ENCODE measurements around the gene CPXM2. TPM values are rescaled to one million over a fixed set of nuclear protein-coding genes. Genes with fewer than 3 reads are reported as not detected.

CPXM2 gene
- total RNA-seq, 1 experiment from 2014 or later, result not detected

DNA sequence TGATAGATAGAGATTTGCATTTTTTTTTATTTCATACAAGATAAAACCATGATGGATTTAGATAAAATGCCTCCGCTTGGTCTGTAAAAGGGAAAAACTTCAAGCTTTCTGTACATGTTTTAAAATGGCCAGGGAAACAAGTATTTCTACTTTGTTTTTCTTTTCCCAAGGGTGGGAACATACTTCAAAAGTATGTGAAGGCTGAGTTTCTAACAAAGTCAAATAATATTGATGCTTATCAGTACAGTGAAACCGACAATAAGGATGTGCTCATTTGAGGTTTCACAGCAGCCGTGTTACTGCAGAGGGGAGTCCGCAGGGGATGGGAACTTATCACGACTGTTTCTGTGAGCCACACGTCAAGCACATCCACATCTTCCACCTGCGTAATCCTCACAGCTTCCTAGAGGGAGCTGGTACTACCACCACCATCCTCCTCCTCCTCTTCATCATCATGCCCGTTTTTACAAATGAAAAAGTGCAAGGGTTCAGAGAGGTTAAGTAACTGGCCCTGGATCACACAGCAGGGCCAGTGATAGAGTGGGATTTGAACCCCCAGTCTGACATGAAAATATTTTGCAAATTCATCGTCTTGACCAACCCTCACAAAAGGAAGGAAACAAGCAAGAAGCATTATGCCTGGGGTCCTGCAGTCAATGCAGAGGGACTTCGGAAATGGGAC lies 131.1 kb downstream of the CPXM2 start:
- Mint-ChIP-seq H3K36me3 (ENCODE audit: insufficient read depth, unreplicated experiment) (no peaks in the 10 kb centered on the region), H3K27ac (ENCODE audit: unreplicated experiment) (no peak overlapping the region), H3K4me1 (ENCODE audit: low read depth, unreplicated experiment) (no peaks in the 10 kb centered on the region), H3K9me3 (ENCODE audit: unreplicated experiment) (no peaks in the 10 kb centered on the region), H3K27me3 (ENCODE audit: insufficient read depth, unreplicated experiment) (peaks cover 5% of the 10 kb centered on the region), H3K4me3 (ENCODE audit: unreplicated experiment) (no peak overlapping the region)
- no peak for TF ChIP-seq CTCF (IDR thresholded peaks at IDR 0.05; ENCODE audit: insufficient read depth in 1 of 2, low read depth in 1 of 2, low read length in 1 of 2, severe bottlenecking in 1 of 2, unreplicated experiment in 1 of 2)
- CTCF ChIA-PET, result no interaction called here
- intact Hi-C loops (cut with micrococcal nuclease; ENCODE audit: unreplicated experiment), result no loop called here
- DNase-seq, result no peak
- Histone ChIP-seq H3K27me3 (replicated peaks; ENCODE audit: control insufficient read depth, insufficient read depth, low read length) (no peaks in the 10 kb centered on the region), H3K4me1 (peaks cover 10% of the 10 kb centered on the region; the same call in 1 of the 2 replicates), H3K4me3 (ENCODE audit: low read depth, low read length) (no peak overlapping the region), H3K9me3 (peaks cover 3% of the 10 kb centered on the region; the same call in 1 of the 2 replicates), H3K36me3 (ENCODE audit: control insufficient read depth, insufficient read depth, low read length) (no peaks in the 10 kb centered on the region)
- POLR2A ChIA-PET, result no interaction called here
- BruUV-seq (replicated peaks), result no TSS peak

DNA sequence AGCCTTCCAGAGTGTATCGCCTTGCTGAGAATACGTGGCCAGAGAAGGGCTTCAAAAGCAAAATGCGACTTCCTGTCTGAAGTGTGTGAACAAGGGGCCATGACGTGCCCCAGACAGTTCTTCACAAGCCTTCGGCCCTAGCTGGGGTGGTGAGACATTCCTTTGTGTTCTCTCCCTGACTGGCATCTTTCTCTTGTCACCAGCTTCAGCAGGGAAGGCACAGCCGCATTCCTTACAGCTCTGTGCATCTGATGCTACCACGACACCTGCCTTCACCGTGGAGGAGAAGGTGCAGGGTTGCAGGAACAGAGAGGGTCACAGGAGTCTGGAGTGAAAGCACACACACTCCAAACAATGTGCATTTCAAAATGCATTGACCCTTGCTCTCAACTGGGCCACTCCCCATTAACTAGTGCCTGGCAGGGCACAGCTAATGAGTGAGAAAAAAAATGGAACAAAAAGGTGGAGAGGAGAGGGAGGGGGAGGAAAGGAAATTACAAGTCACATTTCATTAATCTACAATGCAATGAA lies 132.0 kb downstream of the CPXM2 start:
- H3K27ac Mint-ChIP-seq (ENCODE audit: unreplicated experiment), result no peak overlapping the region
- intact Hi-C loops (cut with micrococcal nuclease; ENCODE audit: unreplicated experiment), result no loop called here
- peaks cover 5% of the 10 kb centered on the region for H3K27me3 Mint-ChIP-seq (ENCODE audit: insufficient read depth, unreplicated experiment)
- CTCF ChIA-PET, result no interaction called here
- Histone ChIP-seq H3K4me1 (peaks cover 10% of the 10 kb centered on the region; the same call in 1 of the 2 replicates), H3K27me3 (replicated peaks; ENCODE audit: control insufficient read depth, insufficient read depth, low read length) (no peaks in the 10 kb centered on the region), H3K4me3 (ENCODE audit: low read depth, low read length) (no peak overlapping the region), H3K36me3 (ENCODE audit: control insufficient read depth, insufficient read depth, low read length) (no peaks in the 10 kb centered on the region), H3K9me3 (no peaks in the 10 kb centered on the region; the same call in 1 of the 2 replicates)
- no peaks in the 10 kb centered on the region for H3K4me1 Mint-ChIP-seq (ENCODE audit: low read depth, unreplicated experiment)
- no peaks in the 10 kb centered on the region for H3K9me3 Mint-ChIP-seq (ENCODE audit: unreplicated experiment)
- H3K36me3 Mint-ChIP-seq (ENCODE audit: insufficient read depth, unreplicated experiment), result no peaks in the 10 kb centered on the region
- POLR2A ChIA-PET, result no interaction called here
- TF ChIP-seq CTCF (IDR thresholded peaks at IDR 0.05; ENCODE audit: insufficient read depth in 1 of 2, low read depth in 1 of 2, low read length in 1 of 2, severe bottlenecking in 1 of 2, unreplicated experiment in 1 of 2), result no peak
- no peak for DNase-seq
- BruUV-seq (replicated peaks), result no TSS peak
- no peak overlapping the region for H3K4me3 Mint-ChIP-seq (ENCODE audit: unreplicated experiment)

GRCh38 chr10:123759041-123759440 lies 132.6 kb downstream of the CPXM2 start:
- Mint-ChIP-seq H3K36me3 (ENCODE audit: insufficient read depth, unreplicated experiment) (no peaks in the 10 kb centered on the region), H3K4me3 (ENCODE audit: unreplicated experiment) (no peak overlapping the region), H3K9me3 (ENCODE audit: unreplicated experiment) (no peaks in the 10 kb centered on the region), H3K27me3 (ENCODE audit: insufficient read depth, unreplicated experiment) (peaks cover 5% of the 10 kb centered on the region), H3K27ac (ENCODE audit: unreplicated experiment) (no peak overlapping the region), H3K4me1 (ENCODE audit: low read depth, unreplicated experiment) (no peaks in the 10 kb centered on the region)
- H3K9me3 ChIP-seq, result no peaks in the 10 kb centered on the region
- no peaks in the 10 kb centered on the region for H3K27me3 ChIP-seq (replicated peaks; ENCODE audit: control insufficient read depth, insufficient read depth, low read length)
- BruUV-seq (replicated peaks), result no TSS peak
- ChIA-PET CTCF (no interaction called here), POLR2A (no interaction called here)
- H3K4me3 ChIP-seq (ENCODE audit: low read depth, low read length), result no peak overlapping the region
- peaks cover 10% of the 10 kb centered on the region; the same call in 1 of the 2 replicates for H3K4me1 ChIP-seq
- TF ChIP-seq CTCF (IDR thresholded peaks at IDR 0.05; ENCODE audit: insufficient read depth in 1 of 2, low read depth in 1 of 2, low read length in 1 of 2, severe bottlenecking in 1 of 2, unreplicated experiment in 1 of 2), result no peak
- intact Hi-C loops (cut with micrococcal nuclease; ENCODE audit: unreplicated experiment), result no loop called here
- no peak for DNase-seq
- H3K36me3 ChIP-seq (ENCODE audit: control insufficient read depth, insufficient read depth, low read length), result no peaks in the 10 kb centered on the region

Measured in Caco-2 (cell line).